NOMO-1 treated with dmso at 0.1 percent for 144 hours (cell line): ENCODE measurements around the gene UBASH3B.

Experiments
- DNase-seq: peaks from one replicate; lab custom pipeline; 2025; ENCODE audit not compliant: unreplicated experiment; lab: John Stamatoyannopoulos, UW

UBASH3B gene

DNA sequence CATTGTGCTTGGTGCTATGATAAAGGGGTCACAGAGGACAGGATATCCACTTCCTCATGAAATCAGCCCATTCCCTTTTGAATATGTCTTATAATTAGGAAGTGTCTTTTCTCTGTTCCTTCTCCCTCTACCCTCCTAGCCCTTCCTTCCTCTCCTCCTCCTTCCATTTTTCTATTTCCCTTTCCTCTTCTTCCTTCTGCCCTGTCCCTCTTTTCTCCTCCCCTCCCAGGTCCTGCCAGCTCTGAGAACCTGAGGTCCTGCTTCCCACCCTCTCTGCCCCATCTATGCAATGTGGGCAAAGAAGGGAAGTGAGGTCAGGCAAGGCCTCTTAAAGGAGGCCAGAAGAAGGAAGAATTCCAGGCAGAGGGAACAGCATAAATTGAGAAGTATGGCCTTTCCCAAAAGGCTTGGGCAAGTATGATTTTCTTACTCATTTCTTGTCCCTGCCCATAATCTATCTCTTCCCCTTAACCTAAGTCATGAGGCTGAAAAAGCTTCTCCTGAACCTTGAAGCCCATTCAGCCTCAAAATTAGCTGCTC lies 7.7 kb upstream of the UBASH3B start:
- DNase-seq: no peak

DNA sequence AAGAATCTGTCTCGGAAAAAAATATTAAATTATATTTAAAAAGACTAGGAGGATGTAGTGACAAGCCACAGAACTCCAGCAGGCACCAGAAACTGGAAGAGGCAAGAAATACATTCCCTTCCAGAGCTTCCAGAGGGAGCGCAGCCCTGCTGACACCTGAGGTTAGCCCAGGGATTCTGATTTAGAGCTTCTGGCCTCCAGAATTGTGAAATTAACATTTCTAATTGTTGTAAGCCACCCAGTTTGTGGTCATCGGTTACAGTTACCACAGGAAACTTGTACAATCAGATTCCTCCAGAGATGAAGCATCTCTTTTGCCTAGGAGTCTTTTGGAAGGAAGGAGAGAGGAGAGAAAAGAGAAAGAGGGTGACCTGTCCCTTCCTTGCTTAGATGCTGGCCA lies 6.4 kb upstream of the UBASH3B start:
- DNase-seq: peak; percentile 45

DNA sequence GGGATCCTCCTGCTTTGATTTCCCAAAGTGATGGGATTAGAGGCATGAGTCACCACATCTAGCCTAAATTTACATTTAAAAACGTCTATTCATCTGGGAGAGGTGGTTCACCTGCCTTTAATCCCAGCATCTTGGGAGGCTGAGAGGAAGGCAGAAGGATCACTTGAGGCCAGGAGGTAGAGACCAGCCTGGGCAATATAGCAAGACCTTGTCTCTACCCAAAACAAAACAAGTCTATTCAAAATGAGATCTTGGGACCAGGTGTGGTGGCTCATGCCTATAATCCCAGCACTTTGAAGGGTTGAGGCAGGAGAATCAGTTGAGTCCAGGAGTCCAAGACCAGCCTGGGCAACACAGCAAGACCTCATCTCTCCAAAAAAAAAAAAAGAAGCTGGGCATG lies 4.9 kb upstream of the UBASH3B start:
- DNase-seq: no peak

DNA sequence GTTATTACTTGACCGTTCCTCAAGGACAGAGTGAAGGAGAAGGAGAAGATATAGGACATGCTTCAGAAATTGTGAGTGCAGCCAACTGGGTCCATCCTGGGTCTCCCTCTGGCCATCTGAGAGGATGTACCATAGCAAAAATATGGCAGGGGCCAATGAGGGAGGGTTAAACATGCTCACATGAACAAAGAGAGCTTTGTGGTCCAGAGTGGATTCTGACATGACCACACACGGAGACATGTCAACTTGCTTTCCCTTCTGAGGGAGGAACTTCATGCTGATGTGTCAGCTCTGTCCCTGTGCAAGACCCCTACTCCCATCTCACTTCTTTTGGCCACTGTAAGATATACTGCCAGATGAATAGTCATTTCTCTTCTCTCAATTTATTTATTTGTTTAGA lies 3.0 kb upstream of the UBASH3B start:
- no peak for DNase-seq

DNA sequence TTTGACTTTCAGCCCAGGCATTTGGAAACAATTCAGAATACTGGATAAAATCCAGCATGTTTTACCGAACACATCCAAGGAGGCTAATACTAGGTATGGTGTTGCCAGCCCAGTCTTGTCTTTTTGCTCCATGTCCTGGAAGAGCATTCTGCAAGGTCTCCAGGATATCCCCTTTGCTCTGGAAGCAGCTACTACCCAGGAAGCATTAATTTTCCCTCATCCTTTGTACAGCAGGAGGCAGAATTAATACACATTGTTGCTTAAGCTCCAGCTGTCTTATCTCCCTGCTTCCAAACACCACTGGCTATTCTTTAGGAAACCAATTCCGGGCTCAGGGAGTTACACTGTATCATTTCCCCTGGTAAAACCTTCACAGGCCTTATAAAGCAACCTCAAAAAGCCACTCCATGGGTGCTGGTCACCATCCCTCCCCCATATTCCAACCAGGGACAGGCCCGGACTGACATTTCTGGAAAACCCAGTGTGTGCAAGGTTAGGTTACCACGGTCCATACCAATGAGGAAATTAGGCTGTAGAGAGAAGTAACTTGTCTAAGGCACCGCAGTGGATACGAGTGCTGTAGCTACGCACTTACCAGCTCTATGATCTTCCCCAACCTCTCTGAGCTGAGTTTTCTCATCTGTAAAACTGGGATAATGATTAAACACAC lies 1.5 kb upstream of the UBASH3B start:
- DNase-seq: no peak

DNA sequence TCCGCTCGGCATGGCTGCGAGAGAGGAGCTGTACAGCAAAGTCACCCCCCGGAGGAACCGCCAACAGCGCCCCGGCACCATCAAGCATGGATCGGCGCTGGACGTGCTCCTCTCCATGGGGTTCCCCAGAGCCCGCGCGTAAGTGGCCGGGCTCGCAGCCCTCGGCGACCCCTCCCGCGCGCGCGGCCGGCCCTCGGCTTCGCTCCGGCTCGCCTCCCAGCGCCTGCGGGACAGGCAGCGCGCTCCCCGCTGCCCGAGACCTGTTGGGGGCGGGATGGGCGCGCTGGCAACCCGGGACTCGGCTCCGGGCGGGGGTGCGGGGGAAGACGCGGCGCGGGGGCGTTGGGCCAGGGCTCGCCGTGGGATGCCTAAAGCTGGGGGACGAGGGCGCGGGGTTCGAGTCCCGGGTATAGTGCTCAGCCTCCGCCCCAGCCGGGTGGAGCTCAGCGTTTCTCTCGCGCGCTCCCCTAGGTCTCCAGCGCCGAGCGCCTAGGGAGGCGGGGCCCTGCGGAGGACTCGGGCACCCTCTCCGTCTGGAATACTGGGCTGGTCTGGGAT lies 630 bp downstream of the UBASH3B start:
- no peak for DNase-seq

DNA sequence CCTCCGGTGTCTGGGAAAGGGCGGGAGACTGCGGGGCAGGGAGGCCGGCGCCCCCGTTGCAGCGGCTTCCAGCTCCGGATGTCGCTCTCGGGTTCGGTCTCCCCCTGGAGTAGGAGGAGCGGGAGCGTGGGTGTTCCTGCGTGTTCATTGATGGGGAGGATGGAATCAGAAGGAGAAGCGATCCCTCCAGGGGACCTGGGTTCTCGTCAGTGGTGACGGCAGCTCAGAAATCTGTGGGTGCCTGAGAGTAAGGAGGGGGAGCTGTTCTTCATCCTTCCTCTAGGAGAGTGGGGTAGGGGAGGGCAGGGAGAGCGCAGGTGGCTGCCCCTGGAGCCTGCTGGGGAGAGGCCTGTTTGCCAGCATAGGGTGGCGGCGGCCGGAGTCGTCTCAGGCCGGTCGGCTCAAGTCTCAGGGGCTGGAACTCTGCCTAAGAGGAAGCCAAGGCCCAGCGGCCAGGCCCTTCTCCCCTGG lies 1.1 kb downstream of the UBASH3B start:
- no peak for DNase-seq

DNA sequence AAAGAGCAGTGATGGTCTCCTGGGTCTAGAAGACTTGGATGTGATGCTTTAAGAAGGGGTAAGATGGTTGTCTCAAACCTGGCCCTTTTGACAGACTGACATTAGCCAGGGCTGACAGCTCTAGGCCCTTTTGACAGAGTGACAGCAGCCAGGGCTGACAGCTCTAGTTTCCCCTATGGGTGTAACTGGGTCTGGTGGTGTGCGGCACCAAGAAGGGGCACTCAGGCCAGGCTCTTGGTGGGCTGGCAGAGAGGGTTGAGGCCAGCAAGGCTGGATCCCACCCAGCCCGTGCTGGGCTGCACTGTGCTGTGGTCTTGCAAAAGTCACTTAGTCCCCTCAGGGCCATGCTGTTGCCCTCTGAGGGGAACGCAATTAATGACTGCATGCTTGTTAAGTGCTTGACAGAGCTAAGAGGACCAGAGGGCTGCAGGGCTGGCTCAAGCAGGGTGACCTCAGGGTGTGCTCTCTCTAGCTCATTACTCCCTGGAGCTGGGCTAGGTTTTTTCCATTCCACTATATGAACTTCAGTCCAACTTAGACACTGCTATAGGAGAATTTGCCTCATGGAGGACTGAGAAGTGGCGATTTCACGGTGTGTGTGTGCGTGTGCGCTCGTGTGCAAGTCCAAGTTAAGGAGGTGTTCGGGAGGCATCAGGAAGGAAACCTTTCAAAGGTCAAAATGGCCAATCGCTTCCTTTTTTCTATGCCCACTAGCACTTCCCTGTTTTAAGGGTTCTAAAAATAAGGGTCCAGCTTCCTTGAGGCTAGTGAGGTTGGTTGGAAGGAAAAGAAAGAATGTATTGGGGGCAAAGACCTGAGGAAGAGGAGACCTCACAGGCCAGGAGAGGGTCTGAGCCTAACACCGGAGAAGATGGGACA lies 4.4 kb downstream of the UBASH3B start:
- peak; percentile 39 for DNase-seq

DNA sequence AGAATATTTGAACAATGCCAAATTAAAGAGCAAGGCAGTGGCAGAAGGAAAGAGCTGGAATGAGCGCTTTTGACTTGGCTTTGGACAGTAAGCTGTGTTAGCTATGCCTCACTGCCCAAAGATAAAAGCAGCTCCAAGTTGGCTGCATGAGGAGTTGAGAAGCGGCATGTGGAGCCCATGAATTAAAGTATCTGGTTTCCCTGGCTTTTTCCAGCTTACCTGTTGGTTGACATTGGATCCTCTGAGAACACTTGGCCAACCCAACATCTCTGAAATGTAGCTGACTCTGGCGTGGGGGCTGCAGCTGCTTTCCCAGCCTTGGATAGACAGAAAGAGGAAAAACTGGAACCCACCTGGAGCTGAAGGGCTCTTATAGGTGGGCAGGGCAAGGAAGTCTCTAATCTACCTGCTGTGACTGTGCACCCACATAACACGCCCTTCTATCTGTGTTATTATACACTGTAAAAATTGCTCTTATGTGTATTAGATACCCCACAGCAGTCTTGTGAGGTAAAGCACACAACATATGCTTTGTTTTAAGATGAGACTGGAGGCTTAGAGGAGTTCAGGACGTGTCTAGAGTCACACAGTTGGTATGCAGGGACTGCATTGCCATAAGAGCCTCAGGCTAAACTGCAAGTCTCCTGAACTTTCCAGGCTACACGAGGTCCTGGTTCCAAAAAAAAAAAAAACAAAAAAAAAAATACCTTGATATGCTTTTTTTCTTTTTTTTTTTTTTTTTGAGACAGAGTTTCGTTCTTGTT lies 5.8 kb downstream of the UBASH3B start:
- DNase-seq: no peak

DNA sequence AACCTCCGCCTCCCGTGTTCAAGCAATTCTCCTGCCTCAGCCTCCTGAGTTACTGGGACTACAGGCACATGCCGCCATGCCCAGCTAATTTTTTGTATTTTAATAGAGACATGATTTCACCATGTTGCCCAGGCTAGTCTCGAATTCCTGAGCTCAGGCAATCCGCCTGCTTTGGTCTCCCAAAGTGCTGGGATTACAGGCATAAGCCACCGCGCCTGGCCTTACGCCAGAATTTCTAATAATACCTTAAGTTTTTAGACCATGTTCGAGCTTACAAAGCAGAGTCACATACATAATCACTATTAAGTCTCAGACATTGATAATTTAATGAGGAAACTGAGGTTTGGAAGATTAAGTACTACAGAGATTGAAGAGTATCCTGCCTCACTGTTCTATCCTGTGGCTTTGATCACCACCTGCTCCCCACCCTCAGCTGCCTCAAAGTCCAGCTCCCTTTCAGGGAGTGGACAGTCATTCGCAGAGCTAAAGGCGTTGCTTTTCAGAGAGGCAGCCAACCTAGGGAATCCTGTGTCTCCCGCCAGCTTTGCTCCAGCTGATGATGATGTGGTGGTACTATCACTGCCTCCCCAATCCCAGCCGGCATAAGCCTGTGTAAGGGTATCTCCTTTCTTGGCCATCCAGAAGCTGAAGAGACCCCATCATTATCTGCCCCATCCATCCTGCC lies 7.7 kb downstream of the UBASH3B start:
- no peak for DNase-seq

DNA sequence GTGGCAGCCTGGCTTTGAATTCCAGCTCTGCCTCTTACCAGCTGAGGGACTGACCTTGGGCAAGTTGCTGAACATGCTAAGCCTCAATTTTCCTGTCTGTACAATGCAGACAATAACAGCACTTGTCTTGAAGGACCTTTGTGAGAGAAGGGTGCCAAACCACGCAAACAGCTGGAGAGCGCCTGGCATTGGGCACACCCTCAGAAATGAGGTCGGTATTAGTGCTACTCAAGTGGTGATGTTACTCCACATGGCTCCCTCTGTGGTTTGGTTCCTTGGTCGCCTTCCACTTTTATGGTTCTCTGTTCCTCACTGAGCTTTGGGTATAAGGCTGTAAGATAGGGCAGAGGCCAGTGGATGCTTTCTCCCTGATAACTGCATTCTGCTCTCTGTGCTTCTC lies 8.2 kb downstream of the UBASH3B start:
- DNase-seq: no peak

DNA sequence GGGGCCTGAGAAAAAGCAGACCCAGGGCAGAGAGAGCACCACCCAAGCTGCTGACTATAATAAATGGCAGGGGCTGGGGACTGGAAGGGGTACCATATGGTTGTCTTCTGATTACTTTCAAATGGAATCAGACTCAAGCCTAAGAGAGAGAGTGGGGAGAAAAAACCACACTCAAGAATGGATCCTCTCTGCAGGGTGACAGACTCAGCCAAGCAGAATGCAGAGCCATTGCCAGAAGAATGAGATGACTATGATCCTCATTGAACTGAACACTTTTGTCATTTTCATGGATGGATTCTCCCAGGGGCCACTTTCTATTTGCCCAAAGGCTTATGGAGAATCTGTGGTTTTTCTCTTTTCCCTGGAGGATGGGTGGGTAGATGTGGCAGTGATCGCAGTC lies 8.7 kb downstream of the UBASH3B start:
- DNase-seq: no peak

DNA sequence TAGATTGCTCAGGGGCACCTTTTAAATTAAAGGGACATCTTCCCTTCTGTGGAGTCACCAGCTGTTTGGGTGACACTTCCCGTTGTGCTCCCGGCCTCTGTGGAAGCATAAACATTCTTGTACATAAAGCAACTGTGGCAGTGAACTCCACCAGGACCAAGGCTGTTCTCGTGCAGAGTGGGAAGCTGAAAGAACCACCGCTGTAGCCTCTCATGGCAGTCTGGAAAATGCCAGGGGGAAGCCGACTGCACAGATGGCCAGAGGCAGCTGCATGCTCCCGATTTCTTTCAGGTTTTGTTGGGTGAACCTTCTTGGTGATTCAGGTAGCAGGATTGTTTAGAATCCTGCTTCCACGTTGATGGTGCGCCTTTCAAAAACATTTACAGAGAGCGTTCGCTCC lies 10.3 kb downstream of the UBASH3B start:
- DNase-seq: no peak

DNA sequence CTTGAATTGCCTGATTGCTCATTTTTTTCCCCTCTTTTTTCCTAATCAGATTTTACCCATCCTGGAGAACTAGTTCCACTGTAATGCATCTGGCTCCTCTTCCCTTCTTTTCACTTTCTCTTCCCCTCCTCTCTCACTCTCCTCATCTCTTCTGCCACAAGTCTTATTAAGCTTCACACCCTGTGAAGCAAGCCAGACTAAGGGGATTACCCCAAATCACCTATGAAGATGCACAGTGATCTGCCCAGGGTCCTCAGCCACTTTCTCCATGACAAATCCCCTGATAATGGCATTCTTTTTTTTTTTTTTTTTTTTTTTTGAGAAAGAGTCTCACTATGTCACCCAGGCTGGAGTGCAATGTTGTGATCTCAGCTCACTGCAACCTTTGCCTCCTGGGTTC lies 11.2 kb downstream of the UBASH3B start:
- DNase-seq: no peak

DNA sequence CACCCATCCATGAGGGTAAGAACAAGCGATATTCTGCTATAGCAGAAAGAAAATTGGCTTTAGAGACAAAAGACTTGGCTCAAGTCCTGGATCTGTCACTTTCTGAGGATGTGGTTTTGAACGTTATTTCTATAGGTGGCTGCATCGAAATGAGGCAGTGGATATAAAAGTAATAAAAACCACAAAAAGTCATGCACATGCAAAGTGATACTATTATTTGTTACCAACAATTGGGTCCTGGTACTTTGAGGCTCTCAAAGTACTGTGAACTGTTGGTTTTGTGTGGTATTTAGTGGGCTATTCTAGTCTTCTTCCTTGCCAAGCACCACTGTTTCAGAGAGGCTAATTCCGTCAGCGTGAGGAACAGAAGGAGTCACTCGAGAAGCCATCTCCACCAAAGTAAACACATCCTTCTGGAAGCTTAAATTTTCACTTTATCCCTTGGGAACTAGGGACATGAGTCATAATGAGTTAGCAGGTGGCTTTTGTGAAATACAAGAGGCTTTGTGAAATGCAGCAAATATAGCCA lies 13.1 kb downstream of the UBASH3B start:
- no peak for DNase-seq

DNA sequence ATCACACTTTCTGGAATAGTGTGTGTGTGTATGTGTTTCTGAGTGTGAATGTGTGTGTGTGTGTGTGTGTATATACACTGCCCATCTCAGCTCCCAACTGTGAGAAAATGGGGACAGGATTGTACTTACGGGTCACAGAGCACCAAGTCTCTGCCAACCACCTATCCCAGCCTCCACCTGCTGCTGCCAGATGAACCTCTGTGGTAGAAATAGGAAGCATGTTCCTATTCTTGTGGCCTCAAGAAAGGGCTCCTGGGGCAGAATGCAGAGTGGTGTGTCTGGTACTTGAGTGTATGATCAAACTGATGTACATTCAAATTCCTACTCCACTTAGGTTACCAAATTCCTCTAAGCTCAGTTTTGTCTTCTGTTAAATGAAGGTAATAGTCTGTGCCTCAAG lies 14.6 kb downstream of the UBASH3B start:
- DNase-seq: no peak

DNA sequence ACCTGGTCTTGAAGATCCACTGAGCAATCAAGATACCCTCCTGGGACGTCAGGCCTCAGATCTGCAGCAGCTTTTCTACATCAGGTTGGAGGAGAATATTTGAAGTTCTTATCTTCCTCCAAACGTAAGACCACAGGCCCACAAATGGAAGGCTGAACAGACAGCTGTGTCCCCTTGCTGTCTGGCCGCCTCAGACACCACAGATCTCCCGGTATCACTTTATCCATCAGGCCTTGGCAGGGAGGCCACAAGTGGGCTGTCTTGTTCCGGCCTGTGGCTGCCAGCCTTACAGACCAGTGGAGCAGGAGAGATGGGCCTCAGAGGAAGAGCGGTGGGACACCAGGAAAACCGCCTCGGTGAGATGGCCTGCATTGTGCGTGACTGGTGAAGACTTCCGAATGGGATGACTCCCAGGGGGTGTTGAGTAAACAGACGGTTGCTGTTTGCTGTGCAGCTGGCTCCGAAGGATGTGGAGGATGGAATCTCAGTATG lies 15.9 kb downstream of the UBASH3B start:
- DNase-seq: no peak

DNA sequence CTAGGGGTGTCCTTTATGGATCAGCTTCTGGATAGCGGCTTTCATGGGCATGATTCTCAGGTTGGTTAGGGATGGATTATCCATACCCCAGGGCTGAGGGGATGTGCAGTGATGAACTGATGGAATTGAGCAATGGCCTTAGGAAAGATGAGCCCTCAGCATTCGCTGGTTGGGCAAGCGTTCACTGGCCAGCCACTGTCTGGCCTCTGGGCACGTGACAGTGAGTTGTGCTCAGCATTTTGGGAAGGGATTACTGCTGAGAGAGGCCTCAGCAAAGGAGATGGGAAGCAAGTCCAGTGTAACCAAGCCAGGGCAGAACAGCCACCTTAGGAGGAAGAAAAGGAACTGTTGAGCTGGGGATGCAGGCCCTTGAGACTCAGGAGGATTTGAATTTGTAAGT lies 17.4 kb downstream of the UBASH3B start:
- no peak for DNase-seq

DNA sequence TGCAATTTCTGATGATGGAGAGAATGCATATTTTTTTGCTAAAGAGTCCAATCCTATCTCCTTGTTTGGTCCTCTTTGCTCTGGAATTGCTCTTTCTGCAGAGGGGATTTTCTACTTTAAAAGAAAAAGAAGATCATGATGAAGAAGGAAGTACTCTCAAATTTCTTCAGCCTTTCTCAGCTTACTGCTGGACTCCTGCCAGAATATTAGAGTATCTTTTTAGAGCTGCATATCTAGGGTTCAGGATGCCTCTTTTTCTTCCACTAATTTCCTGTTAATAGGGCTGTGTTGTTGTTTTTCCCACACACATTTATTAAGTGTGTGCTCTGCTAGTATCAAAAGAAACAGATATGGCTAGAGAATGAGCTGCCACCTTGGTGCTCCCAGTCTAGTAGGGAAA lies 18.2 kb downstream of the UBASH3B start:
- DNase-seq: no peak

DNA sequence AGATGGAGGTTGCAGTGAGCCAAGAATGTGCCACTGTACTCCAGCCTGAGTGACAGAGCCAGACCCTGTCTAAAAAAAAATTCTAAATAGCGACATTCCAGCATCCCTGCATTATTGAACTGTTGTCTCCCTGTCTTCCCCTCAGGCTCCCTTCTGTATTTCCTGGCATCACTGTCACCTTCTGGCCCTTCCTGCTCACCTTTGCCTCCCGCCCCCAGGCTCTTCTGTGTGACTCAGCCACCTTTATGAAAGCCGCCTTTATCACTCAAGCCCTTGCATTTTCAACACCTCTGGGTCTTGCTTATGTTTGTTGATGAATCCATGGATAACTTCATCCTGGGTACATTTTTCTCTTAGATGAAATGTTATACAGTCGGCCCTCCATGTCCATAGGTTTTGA lies 21.1 kb downstream of the UBASH3B start:
- no peak for DNase-seq
